GM21786 (cell line): ENCODE measurements around the gene LMAN1L.

ENCODE experiments used
- ATAC-seq: cut with Tn5 transposase; IDR thresholded peaks from one replicate; pipeline ENCODE4 v1.9.1; 2021; ENCODE audit not compliant: unreplicated experiment

The LMAN1L gene

GRCh38 chr15:74833376-74834107, 20.9 kb downstream of the LMAN1L start:
- no peak for ATAC-seq

GRCh38 chr15:74835312-74835823, 22.7 kb downstream of the LMAN1L start:
- no peak for ATAC-seq

- ATAC-seq: no peak
These were observed 24.2 kb downstream of the LMAN1L start for GRCh38 chr15:74836846-74837245.

- no peak for ATAC-seq
These were observed 25.0 kb downstream of the LMAN1L start for GRCh38 chr15:74837482-74838136.

GRCh38 chr15:74838137-74838516, 25.5 kb downstream of the LMAN1L start:
- ATAC-seq: no peak

- no peak for ATAC-seq
These were observed 26.3 kb downstream of the LMAN1L start for GRCh38 chr15:74838746-74839525.

GRCh38 chr15:74839526-74840395, 27.1 kb downstream of the LMAN1L start:
- ATAC-seq: no peak

- ATAC-seq: no peak
These were observed 28.5 kb downstream of the LMAN1L start for GRCh38 chr15:74840851-74841775.

GRCh38 chr15:74841891-74842373, 29.3 kb downstream of the LMAN1L start:
- no peak for ATAC-seq

- peak; percentile 66 for ATAC-seq
These were observed 30.2 kb downstream of the LMAN1L start, which contains the start of gene ULK3 for GRCh38 chr15:74842581-74843444. Gene ULK3 (minus strand): TSS chr15:74843156. CDS start chr15:74843105, 51 bp downstream.

GRCh38 chr15:74843445-74843828, 30.8 kb downstream of the LMAN1L start:
- ATAC-seq: no peak

- ATAC-seq: no peak
These were observed 31.3 kb downstream of the LMAN1L start for GRCh38 chr15:74843891-74844299.

GRCh38 chr15:74844319-74845207, 31.9 kb downstream of the LMAN1L start:
- no peak for ATAC-seq

- ATAC-seq: no peak
These were observed 32.6 kb downstream of the LMAN1L start for GRCh38 chr15:74845208-74845568.

GRCh38 chr15:74845581-74845980, 32.9 kb downstream of the LMAN1L start:
- ATAC-seq: no peak

- ATAC-seq: no peak
These were observed 34.8 kb downstream of the LMAN1L start for GRCh38 chr15:74847432-74847831.

- ATAC-seq: no peak
These were observed 37.8 kb downstream of the LMAN1L start for GRCh38 chr15:74850393-74850792.

GRCh38 chr15:74851960-74852359, 39.3 kb downstream of the LMAN1L start:
- ATAC-seq: no peak
